ENCODE results near the gene TEP1. TPM values are rescaled to one million over a fixed set of nuclear protein-coding genes. Genes with fewer than 3 reads are reported as not detected.

TEP1 gene
- total RNA-seq, 6 experiments from 2014 or later: 11.6 to 16.1 (median 13.7) TPM

- Mint-ChIP-seq H3K27me3 (ENCODE audit: insufficient read depth) (peaks cover 4% of the 10 kb centered on the region), H3K9me3 (no peaks in the 10 kb centered on the region), H3K36me3 (ENCODE audit: low read depth) (peaks cover 5% of the 10 kb centered on the region; the same call in 1 of the 2 replicates), H3K4me3 (peak overlapping the region; percentile 95), H3K4me1 (ENCODE audit: low read depth) (peaks cover 58% of the 10 kb centered on the region), H3K27ac (peak overlapping the region; percentile 92)
- no peak for DNase-seq
- TF ChIP-seq, protein P1, sequence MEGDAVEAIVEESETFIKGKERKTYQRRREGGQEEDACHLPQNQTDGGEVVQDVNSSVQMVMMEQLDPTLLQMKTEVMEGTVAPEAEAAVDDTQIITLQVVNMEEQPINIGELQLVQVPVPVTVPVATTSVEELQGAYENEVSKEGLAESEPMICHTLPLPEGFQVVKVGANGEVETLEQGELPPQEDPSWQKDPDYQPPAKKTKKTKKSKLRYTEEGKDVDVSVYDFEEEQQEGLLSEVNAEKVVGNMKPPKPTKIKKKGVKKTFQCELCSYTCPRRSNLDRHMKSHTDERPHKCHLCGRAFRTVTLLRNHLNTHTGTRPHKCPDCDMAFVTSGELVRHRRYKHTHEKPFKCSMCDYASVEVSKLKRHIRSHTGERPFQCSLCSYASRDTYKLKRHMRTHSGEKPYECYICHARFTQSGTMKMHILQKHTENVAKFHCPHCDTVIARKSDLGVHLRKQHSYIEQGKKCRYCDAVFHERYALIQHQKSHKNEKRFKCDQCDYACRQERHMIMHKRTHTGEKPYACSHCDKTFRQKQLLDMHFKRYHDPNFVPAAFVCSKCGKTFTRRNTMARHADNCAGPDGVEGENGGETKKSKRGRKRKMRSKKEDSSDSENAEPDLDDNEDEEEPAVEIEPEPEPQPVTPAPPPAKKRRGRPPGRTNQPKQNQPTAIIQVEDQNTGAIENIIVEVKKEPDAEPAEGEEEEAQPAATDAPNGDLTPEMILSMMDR (IDR thresholded peaks at IDR 0.05): no peak
These were observed 890 bp downstream of the TEP1 start for GRCh38 chr14:20412411-20412810.

DNA sequence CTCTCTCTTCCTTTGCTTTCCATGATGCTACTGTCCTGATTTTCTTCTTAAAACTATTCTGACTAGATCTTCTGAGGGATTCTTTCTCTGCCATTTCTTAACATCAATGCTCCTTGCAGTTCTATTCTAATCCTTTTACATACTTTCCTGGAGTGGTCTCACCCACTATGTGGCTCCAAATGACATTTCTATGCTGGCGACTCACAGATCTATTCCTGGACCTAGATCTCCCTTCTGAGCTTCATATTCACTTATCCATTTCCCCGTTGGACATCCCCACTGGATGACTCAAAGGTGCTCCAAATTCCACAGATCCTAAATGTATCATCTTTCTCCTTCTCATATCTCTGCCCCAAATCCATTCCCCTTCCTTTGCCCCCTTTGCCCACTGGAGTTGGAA, 4.1 kb downstream of the TEP1 start:
- Mint-ChIP-seq H3K27ac (peak overlapping the region; percentile 72), H3K4me3 (peak overlapping the region; percentile 44), H3K4me1 (ENCODE audit: low read depth) (peaks cover 49% of the 10 kb centered on the region), H3K36me3 (ENCODE audit: low read depth) (peaks cover 16% of the 10 kb centered on the region; the same call in 1 of the 2 replicates), H3K9me3 (no peaks in the 10 kb centered on the region), H3K27me3 (ENCODE audit: insufficient read depth) (peaks cover 6% of the 10 kb centered on the region)
- DNase-seq: peak; percentile 57
- TF ChIP-seq, protein P1 (IDR thresholded peaks at IDR 0.05): no peak

DNA sequence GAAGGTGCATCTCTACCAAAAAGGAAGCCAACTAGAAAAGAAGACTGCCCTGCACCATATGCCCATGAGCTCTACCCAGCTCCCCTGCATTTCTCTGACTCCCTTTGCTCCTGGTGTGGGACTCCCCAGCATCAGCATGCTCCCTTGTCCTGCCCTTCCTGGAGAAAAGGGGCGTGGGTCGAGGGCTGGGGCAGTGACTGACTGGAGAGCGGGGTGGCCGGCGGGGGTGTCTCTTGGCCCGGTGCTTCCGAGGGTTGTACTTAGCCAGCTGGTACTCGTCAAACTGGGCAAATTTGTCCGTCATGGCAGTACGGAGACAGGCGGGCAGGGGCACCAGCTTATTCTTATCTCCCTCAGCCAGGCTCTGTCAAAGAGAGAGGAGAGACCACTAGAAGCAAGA, 9.8 kb downstream of the TEP1 start:
- H3K27me3 Mint-ChIP-seq (ENCODE audit: insufficient read depth): peaks cover 2% of the 10 kb centered on the region; the same call in 1 of the 2 replicates
- TF ChIP-seq, protein P1 (IDR thresholded peaks at IDR 0.05): no peak
- H3K9me3 Mint-ChIP-seq: no peaks in the 10 kb centered on the region
- H3K4me1 Mint-ChIP-seq (ENCODE audit: low read depth): peaks cover 21% of the 10 kb centered on the region
- H3K4me3 Mint-ChIP-seq: no peak overlapping the region
- H3K36me3 Mint-ChIP-seq (ENCODE audit: low read depth): peaks cover 43% of the 10 kb centered on the region
- H3K27ac Mint-ChIP-seq: no peak overlapping the region
- no peak for DNase-seq

- peak; percentile 47 for DNase-seq
- peaks cover 16% of the 10 kb centered on the region for H3K4me1 Mint-ChIP-seq (ENCODE audit: low read depth)
- H3K27ac Mint-ChIP-seq: peak overlapping the region; percentile 36; the same call in 1 of the 2 replicates
- no peak overlapping the region for H3K4me3 Mint-ChIP-seq
- H3K27me3 Mint-ChIP-seq (ENCODE audit: insufficient read depth): peaks cover 2% of the 10 kb centered on the region
- peaks cover 44% of the 10 kb centered on the region for H3K36me3 Mint-ChIP-seq (ENCODE audit: low read depth)
- H3K9me3 Mint-ChIP-seq: no peaks in the 10 kb centered on the region
- TF ChIP-seq, protein P1 (IDR thresholded peaks at IDR 0.05): no peak
These were observed 12.2 kb downstream of the TEP1 start for GRCh38 chr14:20400965-20401593.

DNA sequence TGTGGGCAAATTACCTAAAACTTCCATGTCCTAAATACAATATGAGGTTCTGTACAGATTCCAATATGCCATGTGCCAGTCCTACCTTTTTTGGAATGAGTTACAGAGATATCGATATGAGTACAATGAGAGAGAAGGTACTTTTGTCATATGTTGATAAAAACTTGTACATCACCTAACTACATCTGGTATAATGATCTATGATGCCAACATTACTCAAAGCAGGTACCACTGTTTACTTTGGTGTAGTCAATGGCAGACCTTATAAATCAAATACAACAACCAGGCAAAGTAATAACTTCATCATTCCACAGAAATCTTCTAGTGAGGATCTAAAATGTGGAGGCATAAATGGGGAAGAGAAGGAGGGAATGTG, 12.7 kb downstream of the TEP1 start:
- TF ChIP-seq, protein P1 (IDR thresholded peaks at IDR 0.05): no peak
- H3K9me3 Mint-ChIP-seq: no peaks in the 10 kb centered on the region
- H3K27ac Mint-ChIP-seq: no peak overlapping the region; the same call in 1 of the 2 replicates
- DNase-seq: no peak
- H3K27me3 Mint-ChIP-seq (ENCODE audit: insufficient read depth): peaks cover 2% of the 10 kb centered on the region
- peaks cover 42% of the 10 kb centered on the region for H3K36me3 Mint-ChIP-seq (ENCODE audit: low read depth)
- H3K4me3 Mint-ChIP-seq: no peak overlapping the region
- H3K4me1 Mint-ChIP-seq (ENCODE audit: low read depth): peaks cover 16% of the 10 kb centered on the region
